ENCODE data around the gene TACC2.

Gene TACC2

DNA sequence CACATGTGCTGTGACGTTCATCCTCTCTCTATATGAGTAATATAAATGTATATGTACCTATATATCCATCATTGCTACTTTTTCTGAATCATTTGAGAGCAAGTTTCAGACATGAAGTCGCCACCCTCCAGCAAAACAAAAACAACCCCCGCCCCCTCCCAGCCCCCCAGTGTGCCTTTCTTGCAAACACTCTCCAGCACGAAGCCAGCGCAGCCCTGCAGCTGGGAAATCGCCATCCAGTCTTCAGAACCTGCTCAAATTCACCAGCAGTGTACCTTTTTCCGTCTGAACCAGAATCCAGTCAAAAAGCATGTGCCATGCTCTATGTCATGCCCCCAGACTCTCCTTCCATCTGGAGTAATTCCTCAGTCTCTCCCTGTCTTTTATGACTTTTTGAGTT lies 135.8 kb downstream of the TACC2 start:
- no peak for DNase-seq

DNA sequence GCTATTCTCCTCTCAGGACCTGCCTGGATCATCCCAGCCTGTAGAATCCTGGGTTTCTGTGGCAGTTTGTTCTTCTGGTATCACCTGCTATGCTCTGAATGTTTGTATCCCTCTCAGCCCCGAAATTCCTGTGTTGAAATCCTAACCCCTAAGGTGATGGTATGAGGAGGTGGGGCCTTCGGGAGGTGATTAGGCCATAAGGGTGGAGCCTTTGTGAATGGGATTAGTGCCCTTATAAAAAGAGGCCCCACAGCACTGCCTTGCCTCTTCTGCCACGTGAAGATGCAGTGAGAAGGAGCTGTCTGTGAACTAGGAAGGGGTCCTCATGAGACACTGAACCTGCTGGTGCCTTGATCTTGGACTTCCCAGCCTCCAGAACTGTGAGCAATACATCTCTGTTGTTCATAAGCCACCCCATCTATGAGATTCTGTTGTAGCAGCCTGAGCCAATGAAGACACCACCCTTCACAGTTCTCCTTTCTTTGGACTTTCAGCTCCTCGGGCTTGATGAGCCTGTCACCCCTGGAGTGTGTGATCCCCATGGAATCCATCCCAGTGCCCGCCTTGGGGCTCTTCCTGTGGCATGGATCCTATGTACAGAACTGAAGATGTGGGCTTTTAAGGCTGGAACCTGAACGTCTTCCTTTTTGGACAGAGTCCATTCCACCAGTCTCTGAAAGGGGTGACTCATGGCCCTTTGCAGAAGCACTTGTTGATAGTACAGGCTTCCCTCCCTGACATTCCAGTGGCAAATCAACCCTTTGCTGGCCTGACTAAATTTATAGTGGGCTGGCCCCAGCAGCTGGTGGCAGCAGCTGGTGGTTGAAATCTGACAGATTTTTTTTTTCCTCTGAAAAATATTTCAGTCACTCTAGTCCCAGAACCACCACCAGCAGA lies 138.0 kb downstream of the TACC2 start:
- DNase-seq, result no peak

DNA sequence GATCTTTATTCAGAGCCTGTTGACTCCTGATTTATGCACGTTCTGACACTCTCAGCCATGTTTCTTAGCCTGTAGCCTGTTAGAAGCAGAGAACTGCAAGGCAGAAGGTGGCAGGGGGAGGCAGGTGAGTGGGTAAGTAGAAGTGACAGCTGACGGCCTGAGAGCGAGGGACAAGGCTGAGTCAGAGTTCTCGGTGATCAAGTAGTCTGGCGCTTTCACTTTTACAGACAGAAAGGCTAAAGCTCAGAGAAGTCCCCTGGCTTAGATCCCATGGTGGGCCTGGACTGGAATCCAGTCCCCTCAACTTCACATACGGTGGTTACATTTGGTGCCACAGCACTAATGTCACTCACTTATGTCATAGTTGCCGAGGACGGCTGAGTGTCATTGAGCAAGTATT lies 139.0 kb downstream of the TACC2 start:
- no peak for DNase-seq

DNA sequence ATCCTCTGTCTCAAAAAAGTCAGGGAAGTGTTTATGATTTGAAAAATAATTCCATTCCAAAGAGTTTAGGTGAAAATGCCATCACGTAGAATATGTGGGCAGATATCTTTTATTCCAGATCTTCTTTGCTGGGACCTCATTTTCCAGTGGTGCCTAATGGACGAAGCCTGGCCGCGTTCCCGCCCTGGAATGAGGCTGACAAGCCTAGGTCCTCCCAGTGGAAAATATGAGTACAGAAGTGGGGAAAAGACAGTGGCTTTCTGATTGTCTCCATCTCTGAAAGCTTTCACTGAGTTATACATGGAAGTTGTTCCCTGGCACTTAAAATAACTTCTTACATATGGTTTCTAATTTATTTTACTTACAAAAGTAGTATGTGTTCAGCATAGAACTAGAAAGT lies 139.4 kb downstream of the TACC2 start:
- no peak for DNase-seq

DNA sequence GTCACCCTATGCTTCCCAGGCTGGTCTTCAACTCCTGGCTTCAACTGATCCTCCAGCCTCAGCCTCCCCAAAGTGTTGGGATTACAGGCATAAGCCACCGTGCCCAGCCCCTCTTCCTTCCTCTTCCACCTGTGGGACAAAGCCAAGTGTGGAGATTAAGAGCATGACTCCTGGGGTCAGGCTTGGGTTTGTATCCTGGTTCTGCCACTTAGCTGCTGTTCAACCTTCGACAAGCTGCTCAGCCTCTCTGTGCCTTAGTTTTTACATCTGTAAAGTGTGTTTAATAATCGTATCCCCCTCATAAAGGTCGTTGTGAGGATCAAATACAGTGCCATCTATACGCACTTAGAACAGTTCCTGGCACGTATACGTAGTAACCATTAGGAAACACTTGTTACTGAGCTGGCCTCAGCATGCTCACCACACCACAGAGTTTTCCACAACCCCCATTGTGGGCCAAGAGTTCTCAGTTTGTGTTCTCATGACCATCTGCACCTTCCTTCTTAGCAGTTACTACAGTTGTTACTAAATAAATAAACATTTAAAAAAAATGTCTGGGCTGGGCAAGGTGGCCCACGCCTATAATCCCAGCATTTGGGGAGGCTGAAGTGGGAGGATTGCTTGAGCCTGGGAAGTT lies 141.6 kb downstream of the TACC2 start:
- DNase-seq, result no peak

DNA sequence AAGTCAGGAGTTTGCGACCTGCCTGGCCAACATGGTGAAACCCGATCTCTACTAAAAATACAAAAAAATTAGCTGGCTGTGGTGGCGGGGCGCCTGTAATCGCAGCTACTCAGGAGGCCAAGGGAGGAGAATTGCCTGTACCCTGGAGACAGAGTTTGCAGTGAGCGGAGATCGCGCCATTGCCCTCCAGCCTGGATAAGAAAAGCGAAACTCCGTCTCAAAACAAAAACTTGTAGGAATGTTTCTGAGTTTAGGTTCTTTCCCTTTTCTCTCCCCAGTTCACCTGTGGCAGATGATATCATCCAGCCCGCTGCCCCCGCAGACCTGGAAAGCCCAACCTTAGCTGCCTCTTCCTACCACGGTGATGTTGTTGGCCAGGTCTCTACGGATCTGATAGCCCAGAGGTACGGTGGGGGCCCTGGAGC lies 143.4 kb downstream of the TACC2 start:
- DNase-seq, result no peak

DNA sequence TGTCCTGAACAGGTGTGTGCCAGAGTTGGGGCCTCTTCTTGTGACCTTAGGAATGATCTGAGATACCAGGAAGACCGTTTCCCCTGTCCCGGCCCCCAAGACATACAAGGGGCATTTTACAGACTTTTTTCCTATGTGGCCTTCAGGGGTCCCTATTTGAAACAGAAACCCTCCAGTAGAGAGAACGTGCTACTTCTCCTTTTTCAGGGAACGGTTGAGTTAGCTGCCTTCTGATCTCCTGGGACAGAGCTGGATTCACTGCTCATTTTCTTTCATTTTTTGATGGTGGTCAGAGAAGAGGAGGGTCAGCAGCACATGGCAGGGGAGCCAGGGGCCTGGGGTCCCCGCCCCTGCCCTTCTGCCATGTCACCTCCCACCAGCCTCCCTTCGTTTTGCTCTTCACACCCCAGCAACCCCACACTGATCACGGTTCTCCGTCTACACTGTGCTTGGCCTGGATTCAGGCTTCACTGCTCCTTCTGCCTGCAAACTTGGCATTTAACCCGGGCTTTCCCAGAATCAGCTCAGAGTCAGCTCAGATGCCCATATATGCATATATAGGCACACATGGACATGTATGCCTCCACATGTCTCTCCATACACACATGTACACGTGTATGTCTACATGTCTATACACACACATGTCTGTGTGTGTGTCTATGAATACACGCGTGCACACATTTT lies 144.1 kb downstream of the TACC2 start:
- no peak for DNase-seq

DNA sequence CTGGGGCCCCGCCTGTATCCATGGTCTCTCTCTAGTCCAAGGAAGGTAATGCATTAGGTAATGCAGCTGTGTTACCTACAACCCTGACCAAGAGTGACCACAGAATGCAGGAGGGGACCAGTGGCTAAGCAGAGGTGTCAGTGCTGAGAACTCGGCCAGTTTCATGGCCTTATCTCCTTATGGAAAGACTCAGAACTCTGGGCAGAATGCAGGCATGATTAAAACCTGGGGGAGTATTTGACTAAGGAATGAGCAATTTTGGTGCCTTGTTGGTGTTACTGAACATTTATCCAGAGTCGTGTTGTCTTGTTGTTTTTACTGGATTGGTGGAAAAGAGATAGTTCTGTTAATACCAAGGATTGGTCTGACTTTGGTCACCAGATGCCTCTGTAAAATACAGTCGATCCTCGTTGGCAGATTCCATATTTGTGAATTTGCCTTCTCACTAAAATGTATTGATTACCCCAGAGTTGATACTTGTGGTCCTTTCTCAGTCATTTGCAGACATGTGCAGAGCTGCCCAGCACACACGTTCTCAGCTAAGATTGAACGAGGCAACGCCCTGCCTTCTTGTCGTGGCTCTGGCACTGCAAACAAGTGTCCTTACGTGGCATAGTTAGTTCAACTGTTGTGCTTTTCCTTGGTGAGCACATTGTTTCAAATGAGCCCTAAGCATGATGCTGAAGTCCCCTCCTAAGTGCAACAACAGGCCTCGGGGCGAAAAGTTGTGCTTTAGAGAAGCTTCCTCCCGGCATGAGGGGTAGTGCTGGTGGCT lies 146.5 kb downstream of the TACC2 start:
- DNase-seq, result no peak

DNA sequence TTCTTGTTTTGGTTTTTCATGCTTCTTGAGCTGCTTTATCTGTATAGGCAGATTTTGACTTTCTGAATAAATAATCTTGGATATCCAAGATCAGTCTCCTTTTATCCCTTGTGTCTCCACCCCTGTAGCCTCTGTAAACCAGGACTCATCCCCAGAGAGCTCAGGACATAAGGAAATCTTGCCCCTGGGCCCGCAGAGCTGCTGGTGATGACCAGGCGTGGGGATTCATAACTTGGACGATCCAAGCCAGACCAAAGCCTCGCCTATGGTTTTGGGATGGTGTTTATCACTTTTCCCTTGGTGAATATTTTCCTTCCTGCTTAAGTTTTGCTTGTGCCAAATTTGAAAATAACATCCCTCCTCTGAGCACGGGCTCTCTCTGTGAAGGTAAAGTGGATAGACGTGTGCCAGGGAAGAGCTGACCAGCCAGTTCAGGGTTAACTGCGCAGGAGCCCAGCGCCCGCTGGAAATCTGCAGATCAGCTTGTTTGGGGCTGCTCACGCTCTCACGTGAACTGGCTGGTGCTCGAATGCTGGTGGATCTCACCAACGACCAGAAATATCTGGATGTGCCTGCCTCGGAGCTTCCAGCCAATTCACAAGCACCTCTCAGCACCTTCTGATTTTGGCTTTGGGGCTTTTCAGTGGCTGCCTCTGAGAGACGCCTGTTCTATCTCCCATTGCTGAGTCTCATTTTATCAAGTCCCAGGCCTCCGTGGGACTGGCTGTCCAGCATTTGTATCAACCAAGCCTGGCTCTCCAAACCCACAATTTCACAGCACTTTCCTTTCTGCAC lies 150.1 kb downstream of the TACC2 start:
- DNase-seq, result no peak

DNA sequence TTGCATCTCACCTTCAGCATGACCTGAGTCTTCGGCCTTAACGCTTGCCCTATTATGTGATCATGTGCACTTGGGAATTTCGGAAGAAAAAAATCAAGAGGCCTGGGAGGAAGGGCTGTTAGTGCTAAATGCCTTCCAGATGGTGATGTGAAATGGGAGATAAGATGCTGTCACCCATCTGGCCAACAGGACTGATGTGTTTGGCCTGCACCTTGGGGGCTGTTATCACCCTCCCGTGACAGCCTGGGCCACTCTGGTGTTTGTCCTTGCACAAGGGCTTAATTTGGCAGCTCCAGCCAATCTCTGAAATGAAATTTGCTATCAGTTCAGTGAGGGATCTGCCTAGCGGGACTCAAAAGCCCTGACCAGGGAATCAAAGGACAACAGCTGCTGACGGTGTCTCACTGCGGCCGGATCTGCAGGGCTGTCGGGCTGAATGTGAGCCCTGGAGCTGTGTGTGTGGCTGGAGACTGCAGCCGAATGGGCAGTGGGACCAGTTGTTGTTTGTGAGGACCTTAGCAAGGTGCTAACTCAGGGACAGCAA lies 150.7 kb downstream of the TACC2 start:
- no peak for DNase-seq

DNA sequence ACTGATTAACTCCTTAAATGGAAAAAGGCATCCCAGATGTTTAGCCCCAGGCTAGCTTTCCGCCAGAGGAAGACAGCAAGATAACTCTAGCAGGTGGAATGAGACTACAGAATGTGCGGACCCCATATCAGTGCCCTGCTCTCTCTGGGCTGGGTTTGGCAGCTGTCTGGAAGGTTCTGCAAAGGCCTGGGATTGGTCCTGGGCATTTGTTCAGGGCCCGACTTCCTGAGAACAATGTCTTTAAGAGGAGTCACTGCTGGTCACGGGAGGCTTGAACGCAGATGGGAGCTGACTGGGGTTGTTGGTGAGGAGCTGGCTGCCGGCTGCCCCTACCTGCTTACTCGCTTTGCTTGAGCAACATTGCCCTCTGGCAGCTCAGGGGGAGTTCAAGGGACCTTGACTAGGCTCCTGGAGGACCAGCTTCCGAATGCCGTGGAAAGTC lies 151.5 kb downstream of the TACC2 start:
- no peak for DNase-seq

DNA sequence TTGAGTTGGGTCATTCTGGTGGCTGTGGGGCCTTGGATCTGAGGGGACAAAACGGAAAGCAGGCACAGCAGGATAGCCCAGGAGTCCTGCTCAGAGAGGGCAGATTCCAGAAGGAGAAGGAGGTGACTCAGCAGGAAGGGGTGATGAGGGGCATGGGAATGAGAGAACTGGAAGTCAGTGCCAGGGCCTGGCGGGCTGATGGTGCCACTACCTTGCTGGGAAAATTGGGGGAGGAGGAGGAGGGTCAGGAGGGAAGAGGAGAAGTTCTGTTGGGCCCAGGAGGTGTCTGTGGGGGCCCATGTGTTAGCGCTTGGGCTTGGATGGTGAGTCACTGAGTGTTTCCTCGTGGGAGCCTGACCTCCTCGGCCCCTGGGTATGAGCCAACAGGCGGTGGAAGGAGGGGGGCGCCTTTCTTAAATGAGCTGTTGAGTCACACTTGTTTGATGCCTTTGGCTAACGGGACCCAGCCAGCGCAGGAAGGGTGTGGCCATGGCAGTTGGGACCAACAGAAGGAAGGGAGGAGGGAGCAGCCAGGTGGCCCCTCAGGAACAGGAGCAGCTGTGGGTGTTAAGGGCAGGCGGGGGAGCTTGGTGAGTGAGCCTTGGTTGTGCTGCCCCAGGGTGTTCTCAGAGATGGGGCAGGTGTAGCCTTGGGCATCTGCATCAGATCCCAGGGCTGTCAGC lies 152.1 kb downstream of the TACC2 start:
- peak; percentile 14 for DNase-seq

DNA sequence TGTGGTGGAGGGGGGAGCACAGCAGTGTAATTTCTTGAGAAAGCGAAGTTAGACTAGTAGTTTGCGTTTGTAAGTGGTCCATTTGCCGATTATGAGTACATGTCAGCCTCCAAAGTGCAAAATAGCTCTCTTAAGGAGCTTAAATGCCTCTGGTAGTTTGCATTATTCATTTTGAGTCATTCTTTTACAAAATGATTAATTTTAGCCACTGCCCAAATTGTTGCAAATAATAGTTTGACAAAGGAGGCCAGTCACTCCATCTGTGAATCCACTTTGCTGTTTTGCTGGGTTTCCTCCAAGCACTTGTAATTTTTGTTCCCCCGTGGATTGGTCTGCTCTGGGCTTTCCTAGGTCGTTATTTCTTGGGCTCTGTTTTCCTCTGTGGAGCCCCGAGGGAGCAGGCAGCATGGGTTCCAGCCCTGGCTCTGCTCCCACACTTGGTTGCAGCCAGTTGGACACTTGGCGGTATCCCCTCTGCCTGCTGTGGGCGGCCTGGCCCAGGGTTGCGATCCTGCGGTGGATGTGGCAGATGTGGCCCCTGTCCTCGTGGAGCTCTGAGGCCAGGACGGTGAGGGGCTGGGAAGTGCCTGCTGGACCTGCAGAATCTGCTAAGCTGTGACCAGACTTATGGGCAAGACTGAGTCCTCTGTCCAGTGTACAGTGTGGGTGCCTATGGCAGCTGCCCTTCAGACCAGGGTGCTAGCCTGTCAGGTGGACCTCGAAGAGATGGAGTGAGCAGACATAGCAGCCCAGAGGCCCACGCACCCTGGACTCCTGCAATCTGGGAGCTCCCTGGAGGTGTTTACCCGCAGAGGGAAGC lies 153.1 kb downstream of the TACC2 start:
- DNase-seq, result no peak

DNA sequence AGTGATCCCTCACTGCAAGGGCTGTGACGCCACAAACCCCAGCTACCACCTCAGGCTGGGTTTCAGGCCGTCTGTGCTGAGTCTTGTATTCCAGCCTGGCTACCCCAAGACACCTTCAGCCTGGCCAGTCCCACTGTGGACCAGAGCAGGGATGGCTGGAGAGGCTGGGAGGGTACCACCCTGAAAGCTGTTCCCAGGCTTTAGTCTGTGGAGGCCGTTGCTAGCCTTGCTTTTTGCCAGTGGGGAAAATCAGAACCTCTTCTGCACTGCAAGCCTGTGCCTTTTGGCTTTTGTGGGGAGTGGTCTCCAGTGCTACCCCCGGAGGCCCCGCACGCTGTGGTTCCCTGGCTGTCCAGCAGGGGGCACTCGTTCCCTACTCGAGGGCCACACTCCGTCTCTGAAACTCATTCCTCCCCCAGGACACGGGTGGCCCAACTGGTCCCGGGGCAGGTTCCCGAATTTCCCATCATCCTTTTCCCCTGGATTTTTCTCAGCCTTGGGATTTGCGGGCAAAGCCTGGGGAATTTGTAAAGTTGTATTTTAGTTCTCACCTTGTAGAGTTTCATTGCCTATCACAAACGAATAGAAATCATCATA lies 153.8 kb downstream of the TACC2 start:
- DNase-seq, result no peak

DNA sequence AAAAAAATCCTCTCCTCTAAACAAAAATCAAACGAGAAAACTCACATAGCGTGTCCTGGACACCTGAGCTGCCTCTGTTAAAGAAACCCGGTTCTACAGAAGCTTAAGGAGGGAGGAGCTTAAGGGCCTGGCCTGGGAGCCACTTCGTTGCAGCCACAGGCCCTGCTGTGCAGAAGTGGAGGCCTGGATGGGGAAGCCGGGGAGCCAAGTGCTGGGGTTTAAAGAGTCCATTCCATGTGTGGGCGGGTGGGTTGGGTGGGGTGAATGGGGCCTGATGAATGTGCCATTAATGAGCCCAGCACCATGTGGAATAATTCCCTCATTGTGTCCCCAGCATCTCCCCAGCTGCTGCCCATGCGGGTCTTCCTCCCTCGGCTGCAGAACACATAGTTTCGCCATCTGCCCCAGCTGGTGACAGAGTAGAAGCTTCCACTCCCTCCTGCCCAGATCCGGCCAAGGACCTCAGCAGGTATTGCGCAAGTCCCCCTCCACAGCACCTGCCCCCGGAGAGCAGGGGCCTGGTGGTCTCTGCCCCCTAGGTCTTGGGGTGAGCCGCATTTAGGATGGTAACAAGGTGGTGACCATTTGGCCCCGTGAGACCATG lies 154.4 kb downstream of the TACC2 start:
- DNase-seq, result peak; percentile 30

DNA sequence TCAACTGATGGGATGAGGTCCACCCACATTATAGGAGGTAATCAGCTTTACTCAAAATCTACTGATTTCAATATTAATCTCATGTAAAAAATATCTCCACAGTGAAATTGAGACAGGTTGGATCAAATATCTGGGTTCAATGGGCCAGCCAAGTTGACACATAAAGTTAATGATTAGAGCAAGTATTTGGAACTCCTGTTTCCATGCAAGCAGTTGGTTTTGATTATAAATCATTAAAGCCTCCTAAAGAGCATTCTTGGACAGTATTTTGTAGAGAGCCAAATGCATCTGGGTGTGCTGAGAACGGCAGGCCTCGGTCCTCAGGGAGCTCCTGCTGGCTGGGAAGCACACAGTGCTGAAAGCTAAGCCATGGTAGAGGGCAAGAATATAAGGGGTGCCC lies 155.2 kb downstream of the TACC2 start:
- no peak for DNase-seq

DNA sequence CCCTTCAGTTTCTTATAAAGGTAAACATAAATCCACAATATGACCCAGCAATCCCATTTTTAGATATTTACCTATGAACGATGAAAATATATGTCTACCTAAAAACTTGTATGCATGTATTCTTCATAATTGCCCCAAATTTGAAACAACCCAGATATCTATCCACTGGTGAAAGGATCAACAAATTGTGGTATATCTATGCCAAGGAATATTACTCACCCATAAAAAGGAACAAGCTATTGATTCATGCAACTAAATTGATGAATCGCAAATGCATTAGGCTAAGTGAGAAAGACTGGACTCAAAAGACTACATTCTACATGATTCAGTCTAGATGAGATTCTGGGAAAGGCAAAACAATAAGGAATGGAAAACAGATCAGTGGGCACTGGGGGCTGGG lies 156.2 kb downstream of the TACC2 start:
- no peak for DNase-seq

DNA sequence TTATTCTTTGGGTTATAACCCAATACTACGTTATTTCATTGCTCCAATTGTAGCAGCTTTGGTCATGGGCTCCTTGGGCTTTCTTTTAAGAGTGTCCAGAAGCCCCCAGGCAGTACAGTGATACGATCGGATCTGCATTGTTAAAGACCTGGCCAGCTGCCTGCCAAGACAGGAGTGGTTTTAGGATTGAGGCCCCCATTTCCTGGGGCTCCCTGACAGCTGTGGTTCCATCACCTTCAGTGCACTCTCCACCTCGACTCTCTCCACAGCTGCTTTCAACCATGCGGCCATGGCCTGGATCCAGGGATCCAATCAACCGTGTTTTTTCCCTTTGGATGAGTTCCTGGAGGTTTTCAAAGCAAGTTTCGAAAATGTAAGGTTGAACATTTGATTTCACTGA lies 158.7 kb downstream of the TACC2 start:
- DNase-seq, result peak; percentile 61

DNA sequence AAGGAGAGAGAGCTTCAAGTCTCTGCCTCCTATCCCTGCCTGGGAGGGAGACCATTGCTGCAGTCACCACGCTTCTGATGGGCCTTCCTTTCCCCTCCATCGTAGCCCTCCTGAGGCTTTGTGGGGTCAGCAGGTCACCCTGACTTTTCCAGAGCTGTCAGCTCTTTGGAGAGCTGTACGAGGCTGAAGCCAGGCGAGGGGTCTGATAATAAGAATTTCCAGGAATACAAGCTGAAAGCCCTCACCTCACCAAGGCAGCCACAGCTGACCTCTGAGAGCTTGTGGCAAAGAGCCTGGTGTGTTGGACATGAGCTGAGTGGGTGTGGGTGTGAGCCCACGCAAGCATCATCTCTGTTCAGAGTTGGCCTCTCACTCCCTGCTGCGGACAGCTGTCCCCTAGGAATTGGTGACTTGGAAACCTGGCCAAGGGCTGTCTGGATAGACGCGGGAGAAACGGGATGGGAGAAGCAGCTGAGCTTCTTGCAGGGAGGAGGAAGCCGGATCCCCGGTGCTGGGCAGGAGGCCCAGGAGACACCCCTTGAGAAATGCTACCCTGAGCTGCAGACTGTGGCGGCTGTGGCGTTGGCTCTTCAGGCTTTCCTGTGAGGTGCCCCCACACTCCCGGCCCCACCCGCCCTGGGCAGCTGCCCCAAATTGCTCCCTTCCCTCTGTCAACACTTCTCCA lies 160.1 kb downstream of the TACC2 start:
- DNase-seq, result peak; percentile 5
